ENCODE measurements around the gene PRDM7. TPM values are rescaled to one million over a fixed set of nuclear protein-coding genes. Genes with fewer than 3 reads are reported as not detected.

The PRDM7 gene
- total RNA-seq, 1 experiment from 2014 or later, result not detected

Other genes with a start within 250 kb of the PRDM7 start
- 6.0 and 13.1 TPM in 2 replicates for gene SPIRE2, start 248.9 kb downstream of the PRDM7 start, total RNA-seq (2014; rRNA removed; shearing (Covaris generic); ENCODE audit: low replicate concordance)
- 141 and 237 TPM in 2 replicates for gene TCF25, start 203.7 kb downstream of the PRDM7 start, total RNA-seq (2014; rRNA removed; shearing (Covaris generic); ENCODE audit: low replicate concordance)
- gene MC1R, start 158.5 kb downstream of the PRDM7 start, total RNA-seq (2014; rRNA removed; shearing (Covaris generic); ENCODE audit: low replicate concordance), result 12.3 and 13.4 TPM in 2 replicates
- 116 and 131 TPM in 2 replicates for gene TUBB3, start 154.0 kb downstream of the PRDM7 start, total RNA-seq (2014; rRNA removed; shearing (Covaris generic); ENCODE audit: low replicate concordance)
- 91.8 and 94.0 TPM in 2 replicates for gene DEF8, start 128.6 kb downstream of the PRDM7 start, total RNA-seq (2014; rRNA removed; shearing (Covaris generic); ENCODE audit: low replicate concordance)
- gene DBNDD1, start 57.9 kb downstream of the PRDM7 start, total RNA-seq (2014; rRNA removed; shearing (Covaris generic); ENCODE audit: low replicate concordance), result 0.49 and 2.7 TPM in 2 replicates

All from Caki2 (cell line).